ENCODE data around the gene IQCK. TPM values are rescaled to one million over a fixed set of nuclear protein-coding genes. Genes with fewer than 3 reads are reported as not detected.

IQCK gene
- polyA plus RNA-seq, 3 donors, result 0.52 to 1.2 (median 0.58) TPM

DNA sequence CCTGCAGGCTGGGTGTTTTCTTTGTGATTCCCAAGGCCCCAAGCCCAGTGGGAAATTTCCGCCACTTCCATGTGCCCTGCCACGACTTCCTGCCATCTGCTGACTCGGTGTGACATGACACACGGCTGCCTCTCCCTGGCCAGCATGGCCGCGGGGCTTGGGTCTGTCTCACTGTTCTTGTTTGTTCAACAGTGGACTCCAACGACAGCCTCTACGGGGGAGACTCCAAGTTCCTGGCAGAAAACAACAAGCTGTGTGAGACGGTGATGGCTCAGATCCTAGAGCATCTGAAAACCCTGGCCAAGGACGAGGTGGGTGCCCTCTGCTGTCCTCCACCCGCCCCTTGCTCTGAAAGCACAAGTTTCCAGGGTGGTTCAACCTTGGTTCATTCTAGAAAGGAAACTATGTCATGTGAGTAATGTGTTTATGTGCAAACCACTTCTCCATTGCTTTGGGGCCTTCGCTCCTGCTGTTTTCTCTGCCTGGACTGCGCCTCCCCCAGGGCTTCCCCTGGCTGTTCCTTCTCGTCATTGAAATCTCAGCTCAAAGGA, 26.8 kb upstream of the IQCK start:
- H3K79me2 ChIP-seq (ENCODE audit: insufficient read depth, low read length), result no peaks in the 10 kb centered on the region
- no peak overlapping the region for H3K4me2 ChIP-seq (replicated peaks; ENCODE audit: extremely low read depth, low read length, poor library complexity, severe bottlenecking)
- no peaks in the 10 kb centered on the region for H3K9me3 Mint-ChIP-seq
- TF ChIP-seq, protein P1, sequence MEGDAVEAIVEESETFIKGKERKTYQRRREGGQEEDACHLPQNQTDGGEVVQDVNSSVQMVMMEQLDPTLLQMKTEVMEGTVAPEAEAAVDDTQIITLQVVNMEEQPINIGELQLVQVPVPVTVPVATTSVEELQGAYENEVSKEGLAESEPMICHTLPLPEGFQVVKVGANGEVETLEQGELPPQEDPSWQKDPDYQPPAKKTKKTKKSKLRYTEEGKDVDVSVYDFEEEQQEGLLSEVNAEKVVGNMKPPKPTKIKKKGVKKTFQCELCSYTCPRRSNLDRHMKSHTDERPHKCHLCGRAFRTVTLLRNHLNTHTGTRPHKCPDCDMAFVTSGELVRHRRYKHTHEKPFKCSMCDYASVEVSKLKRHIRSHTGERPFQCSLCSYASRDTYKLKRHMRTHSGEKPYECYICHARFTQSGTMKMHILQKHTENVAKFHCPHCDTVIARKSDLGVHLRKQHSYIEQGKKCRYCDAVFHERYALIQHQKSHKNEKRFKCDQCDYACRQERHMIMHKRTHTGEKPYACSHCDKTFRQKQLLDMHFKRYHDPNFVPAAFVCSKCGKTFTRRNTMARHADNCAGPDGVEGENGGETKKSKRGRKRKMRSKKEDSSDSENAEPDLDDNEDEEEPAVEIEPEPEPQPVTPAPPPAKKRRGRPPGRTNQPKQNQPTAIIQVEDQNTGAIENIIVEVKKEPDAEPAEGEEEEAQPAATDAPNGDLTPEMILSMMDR (IDR thresholded peaks at IDR 0.05), result no peak
- peaks cover 14 to 15% of the 10 kb centered on the region in 2 donors for H3K4me1 ChIP-seq (ENCODE audit: control insufficient read depth in 1 of 2, insufficient read depth in 2 of 2, low read length in 2 of 2)
- H3K36me3 Mint-ChIP-seq, result peaks cover 57 to 76% of the 10 kb centered on the region in 2 donors
- peak overlapping the region; percentile 29 to 61 for H3K27ac ChIP-seq (ENCODE audit: low read depth in 1 of 2, low read length in 2 of 2)
- no peaks in the 10 kb centered on the region for H3K9me3 ChIP-seq (replicated peaks in 1 of 2; ENCODE audit: control insufficient read depth in 1 of 2, insufficient read depth in 1 of 2, low read length in 2 of 2)
- peaks cover 19% of the 10 kb centered on the region for H3K4me1 Mint-ChIP-seq
- H3K4me3 ChIP-seq (replicated peaks in 1 of 3; ENCODE audit: low read depth in 2 of 3, low read length in 3 of 3), result no peak overlapping the region
- H3K9ac ChIP-seq (ENCODE audit: insufficient read depth, low read length, poor library complexity, severe bottlenecking), result no peak overlapping the region
- H3K27me3 Mint-ChIP-seq (ENCODE audit: low read depth in 3 of 3), result peaks cover 0 to 2% (median 1%) of the 10 kb centered on the region in 3 donors
- intact Hi-C loops (cut with micrococcal nuclease), result no loop called here
- no peak overlapping the region for H3K4me3 Mint-ChIP-seq
- H3K36me3 ChIP-seq (replicated peaks in 1 of 2; ENCODE audit: control insufficient read depth in 1 of 2, insufficient read depth in 2 of 2, low read length in 2 of 2), result peaks cover 32 to 75% of the 10 kb centered on the region in 2 donors
- H4K20me1 ChIP-seq (ENCODE audit: insufficient read depth, low read length), result no peaks in the 10 kb centered on the region
- WGBS (ENCODE audit: insufficient coverage), result 68% methylated on average over 14 of the region's 14 CpGs
- no peaks in the 10 kb centered on the region for H3K27me3 ChIP-seq (ENCODE audit: control insufficient read depth in 2 of 2, insufficient read depth in 2 of 2, low read length in 2 of 2)
- no peak overlapping the region for H2AFZ ChIP-seq (ENCODE audit: insufficient read depth, low read depth, low read length, poor library complexity, severe bottlenecking)
- DNase-seq, result peak in 1 of 3 donors; percentile 11
- peak overlapping the region; percentile 2 to 79 (median 72) for H3K27ac Mint-ChIP-seq

DNA sequence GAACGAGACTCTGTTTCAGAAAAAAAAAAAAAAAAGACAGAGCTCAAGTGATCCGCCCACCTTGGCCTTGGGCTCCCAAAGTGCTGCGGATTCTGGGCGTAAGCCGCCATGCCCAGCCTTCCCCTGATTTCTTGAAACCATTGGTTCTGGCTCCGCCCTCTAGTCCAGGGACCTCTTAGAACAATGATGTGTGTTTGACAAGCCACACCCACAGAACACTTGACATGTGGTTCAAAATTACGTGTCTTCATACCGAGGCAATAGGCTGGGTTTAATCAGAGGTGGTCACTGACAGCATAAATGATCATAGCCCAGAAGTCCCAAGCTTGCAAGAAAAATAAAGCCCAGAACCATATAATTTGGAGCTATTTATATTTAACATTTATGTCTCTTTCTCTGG, 23.1 kb upstream of the IQCK start:
- Mint-ChIP-seq H3K9me3 (no peaks in the 10 kb centered on the region), H3K4me1 (peaks cover 28% of the 10 kb centered on the region), H3K27me3 (ENCODE audit: low read depth in 3 of 3) (peaks cover 1 to 3% (median 2%) of the 10 kb centered on the region in 3 donors), H3K4me3 (no peak overlapping the region), H3K36me3 (peaks cover 58 to 71% of the 10 kb centered on the region in 2 donors), H3K27ac (no peak overlapping the region)
- Histone ChIP-seq H3K4me1 (ENCODE audit: control insufficient read depth in 1 of 2, insufficient read depth in 2 of 2, low read length in 2 of 2) (peaks cover 18 to 21% of the 10 kb centered on the region in 2 donors), H3K9ac (ENCODE audit: insufficient read depth, low read length, poor library complexity, severe bottlenecking) (no peak overlapping the region), H3K4me2 (replicated peaks; ENCODE audit: extremely low read depth, low read length, poor library complexity, severe bottlenecking) (no peak overlapping the region), H3K79me2 (ENCODE audit: insufficient read depth, low read length) (no peaks in the 10 kb centered on the region), H3K27ac (ENCODE audit: low read depth in 1 of 2, low read length in 2 of 2) (no peak overlapping the region), H3K9me3 (replicated peaks in 1 of 2; ENCODE audit: control insufficient read depth in 1 of 2, insufficient read depth in 1 of 2, low read length in 2 of 2) (no peaks in the 10 kb centered on the region), H4K20me1 (ENCODE audit: insufficient read depth, low read length) (no peaks in the 10 kb centered on the region), H3K27me3 (ENCODE audit: control insufficient read depth in 2 of 2, insufficient read depth in 2 of 2, low read length in 2 of 2) (no peaks in the 10 kb centered on the region), H2AFZ (ENCODE audit: insufficient read depth, low read depth, low read length, poor library complexity, severe bottlenecking) (no peak overlapping the region), H3K4me3 (replicated peaks in 1 of 3; ENCODE audit: low read depth in 2 of 3, low read length in 3 of 3) (no peak overlapping the region), H3K36me3 (replicated peaks in 1 of 2; ENCODE audit: control insufficient read depth in 1 of 2, insufficient read depth in 2 of 2, low read length in 2 of 2) (peaks cover 32 to 69% of the 10 kb centered on the region in 2 donors)
- DNase-seq, result no peak
- TF ChIP-seq, protein P1 (IDR thresholded peaks at IDR 0.05), result no peak
- intact Hi-C loops (cut with micrococcal nuclease), result loop anchor here in 1 of 2 donors (5.0 kb wide), 1 partner anchor 42 kb away; no protein-coding TSS in a partner anchor
- 93% methylated on average over 6 of the region's 8 CpGs for WGBS (ENCODE audit: insufficient coverage)
